ENCODE data around the gene MFGE8.

Gene MFGE8

GRCh38 chr15:88911766-88912118 lies 1.4 kb downstream of the MFGE8 start:
- DNase-seq (ENCODE audit: extremely low read depth, insufficient read length) = no peak
- H3K36me3 ChIP-seq (ENCODE audit: control insufficient read depth, insufficient read depth, low read length) = no peaks in the 10 kb centered on the region
- H3K27me3 ChIP-seq (replicated peaks; ENCODE audit: control insufficient read depth, insufficient read depth, low read length) = no peaks in the 10 kb centered on the region; the same call in 1 of the 2 replicates
- TF ChIP-seq, protein P1, sequence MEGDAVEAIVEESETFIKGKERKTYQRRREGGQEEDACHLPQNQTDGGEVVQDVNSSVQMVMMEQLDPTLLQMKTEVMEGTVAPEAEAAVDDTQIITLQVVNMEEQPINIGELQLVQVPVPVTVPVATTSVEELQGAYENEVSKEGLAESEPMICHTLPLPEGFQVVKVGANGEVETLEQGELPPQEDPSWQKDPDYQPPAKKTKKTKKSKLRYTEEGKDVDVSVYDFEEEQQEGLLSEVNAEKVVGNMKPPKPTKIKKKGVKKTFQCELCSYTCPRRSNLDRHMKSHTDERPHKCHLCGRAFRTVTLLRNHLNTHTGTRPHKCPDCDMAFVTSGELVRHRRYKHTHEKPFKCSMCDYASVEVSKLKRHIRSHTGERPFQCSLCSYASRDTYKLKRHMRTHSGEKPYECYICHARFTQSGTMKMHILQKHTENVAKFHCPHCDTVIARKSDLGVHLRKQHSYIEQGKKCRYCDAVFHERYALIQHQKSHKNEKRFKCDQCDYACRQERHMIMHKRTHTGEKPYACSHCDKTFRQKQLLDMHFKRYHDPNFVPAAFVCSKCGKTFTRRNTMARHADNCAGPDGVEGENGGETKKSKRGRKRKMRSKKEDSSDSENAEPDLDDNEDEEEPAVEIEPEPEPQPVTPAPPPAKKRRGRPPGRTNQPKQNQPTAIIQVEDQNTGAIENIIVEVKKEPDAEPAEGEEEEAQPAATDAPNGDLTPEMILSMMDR (IDR thresholded peaks at IDR 0.05; ENCODE audit: insufficient read depth, low read length, poor library complexity, severe bottlenecking) = no peak
- H3K4me3 ChIP-seq (replicated peaks; ENCODE audit: low read depth, low read length) = no peak overlapping the region

- DNase-seq (ENCODE audit: extremely low read depth, insufficient read length) = no peak
- Histone ChIP-seq H3K27me3 (replicated peaks; ENCODE audit: control insufficient read depth, insufficient read depth, low read length) (no peaks in the 10 kb centered on the region; the same call in 1 of the 2 replicates), H3K4me3 (replicated peaks; ENCODE audit: low read depth, low read length) (no peak overlapping the region), H3K36me3 (ENCODE audit: control insufficient read depth, insufficient read depth, low read length) (no peaks in the 10 kb centered on the region)
- TF ChIP-seq, protein P1 (IDR thresholded peaks at IDR 0.05; ENCODE audit: insufficient read depth, low read length, poor library complexity, severe bottlenecking) = no peak
Measured at GRCh38 chr15:88909956-88910831, 3.0 kb downstream of the MFGE8 start.

DNA sequence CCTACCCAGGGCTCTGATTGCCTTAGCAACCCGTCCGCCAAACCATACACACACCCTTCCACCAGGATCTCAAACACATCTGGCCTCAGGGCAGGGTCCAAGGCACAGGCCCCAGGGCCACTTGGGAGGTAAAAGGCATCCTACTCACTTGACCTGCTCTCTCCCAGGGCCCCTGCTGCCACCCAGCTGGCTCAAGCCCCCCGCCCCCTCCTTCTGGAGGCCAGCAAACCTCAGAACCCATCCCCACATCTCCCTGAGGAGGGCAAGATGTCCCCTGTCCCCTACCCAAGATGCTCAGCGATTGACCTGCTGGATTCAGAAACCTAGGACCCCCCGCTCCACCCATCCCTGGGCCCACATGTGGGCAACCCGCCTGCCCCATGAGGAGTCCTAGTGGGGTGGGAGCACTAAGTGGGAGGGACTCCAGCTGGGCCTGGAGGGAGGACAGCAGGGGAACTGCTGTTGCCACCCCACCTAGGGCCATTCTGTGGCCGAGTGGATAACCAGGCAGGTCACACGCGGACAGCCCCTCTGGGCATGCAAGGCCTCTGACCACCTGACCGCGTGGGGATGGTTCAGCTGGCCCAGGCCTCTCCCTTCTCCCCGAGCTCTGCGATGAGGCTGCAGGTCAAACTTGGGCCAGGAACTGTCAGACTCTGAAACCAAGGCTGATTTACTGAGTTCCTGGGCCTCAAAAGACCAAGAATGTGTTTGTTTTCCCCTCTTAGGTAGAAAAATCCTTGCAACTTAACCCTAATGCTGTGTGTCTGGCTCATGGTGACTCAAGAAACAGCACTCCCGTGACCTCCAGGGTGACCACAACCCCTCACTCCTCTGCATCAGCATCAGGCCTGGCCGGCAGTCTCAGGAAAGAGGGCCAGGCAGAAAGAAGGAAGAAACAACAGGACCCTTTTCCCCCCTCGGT lies 4.2 kb downstream of the MFGE8 start:
- H3K36me3 ChIP-seq (ENCODE audit: control insufficient read depth, insufficient read depth, low read length) = no peaks in the 10 kb centered on the region

DNA sequence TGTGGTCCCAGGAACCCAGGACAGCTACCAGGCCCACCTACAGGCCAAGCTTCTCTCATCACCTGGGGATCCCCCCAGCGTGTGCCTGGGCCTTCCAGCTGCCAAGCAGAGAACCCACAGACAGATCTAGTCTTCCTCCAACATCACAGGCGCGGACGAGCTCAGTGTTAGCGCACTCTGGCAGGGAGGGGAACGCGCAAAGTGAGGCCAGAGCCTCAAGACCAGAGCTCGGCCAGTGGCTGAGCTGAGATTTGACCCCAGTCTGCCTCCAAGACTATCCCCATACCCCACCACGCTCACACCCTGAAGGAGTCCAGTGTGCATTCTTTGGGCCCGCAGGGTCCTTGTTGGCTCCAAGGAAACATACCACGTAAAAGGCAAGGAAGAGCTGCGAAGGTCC lies 5.1 kb downstream of the MFGE8 start:
- DNase-seq (ENCODE audit: extremely low read depth, insufficient read length) = no peak
- Histone ChIP-seq H3K4me3 (replicated peaks; ENCODE audit: low read depth, low read length) (no peak overlapping the region), H3K36me3 (ENCODE audit: control insufficient read depth, insufficient read depth, low read length) (no peaks in the 10 kb centered on the region), H3K27me3 (replicated peaks; ENCODE audit: control insufficient read depth, insufficient read depth, low read length) (no peaks in the 10 kb centered on the region; the same call in none of the 2 replicates)
- TF ChIP-seq, protein P1 (IDR thresholded peaks at IDR 0.05; ENCODE audit: insufficient read depth, low read length, poor library complexity, severe bottlenecking) = no peak

More for the DNA sequence above, 4.2 kb downstream of the MFGE8 start:
- no peak for DNase-seq (ENCODE audit: extremely low read depth, insufficient read length)
- TF ChIP-seq, protein P1 (IDR thresholded peaks at IDR 0.05; ENCODE audit: insufficient read depth, low read length, poor library complexity, severe bottlenecking) = no peak
- H3K4me3 ChIP-seq (replicated peaks; ENCODE audit: low read depth, low read length) = no peak overlapping the region
- no peaks in the 10 kb centered on the region; the same call in none of the 2 replicates for H3K27me3 ChIP-seq (replicated peaks; ENCODE audit: control insufficient read depth, insufficient read depth, low read length)

GRCh38 chr15:88907111-88907510 lies 6.1 kb downstream of the MFGE8 start:
- TF ChIP-seq, protein P1 (IDR thresholded peaks at IDR 0.05; ENCODE audit: insufficient read depth, low read length, poor library complexity, severe bottlenecking) = no peak
- Histone ChIP-seq H3K27me3 (replicated peaks; ENCODE audit: control insufficient read depth, insufficient read depth, low read length) (no peaks in the 10 kb centered on the region; the same call in 1 of the 2 replicates), H3K4me3 (replicated peaks; ENCODE audit: low read depth, low read length) (no peak overlapping the region), H3K36me3 (ENCODE audit: control insufficient read depth, insufficient read depth, low read length) (no peaks in the 10 kb centered on the region)
- no peak for DNase-seq (ENCODE audit: extremely low read depth, insufficient read length)

Data from GM06990 (cell line).